HTERT RPE-1 (cell line): ENCODE measurements around the gene IDI2.
"Not testable (repeated sequence)": the region's sequence is repeated elsewhere in the genome, so short reads cannot be mapped to it uniquely, and the experiment has no call there.

Experiments used
- in situ Hi-C: fragments of 300-500 bp; cut with MboI; formaldehyde crosslinking; loops from 4 replicates; pipeline ENCODE4 v1.14.3; 2020; ENCODE audit warnings: low sequenced_read_pairs

IDI2 gene

DNA sequence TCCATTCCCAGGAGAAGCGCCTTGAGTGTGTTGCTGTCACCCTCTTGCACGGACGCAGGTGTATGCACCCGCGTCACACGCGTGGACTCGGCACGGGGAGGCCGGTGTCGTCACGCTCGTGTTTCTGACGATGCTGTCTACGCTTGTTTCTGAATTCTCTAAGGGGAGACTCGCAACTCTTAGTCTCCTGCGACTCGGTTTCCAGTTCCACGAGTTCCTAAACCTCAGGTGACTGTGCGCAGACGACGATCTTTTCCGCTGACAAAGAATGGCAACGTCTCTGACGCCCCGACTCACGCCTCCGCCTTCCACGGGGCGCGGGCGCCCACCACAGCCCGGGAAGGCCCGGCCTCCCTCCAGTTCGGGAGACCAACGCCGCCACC lies 22.7 kb upstream of the IDI2 start:
- in situ Hi-C loops, result no loop called here

DNA sequence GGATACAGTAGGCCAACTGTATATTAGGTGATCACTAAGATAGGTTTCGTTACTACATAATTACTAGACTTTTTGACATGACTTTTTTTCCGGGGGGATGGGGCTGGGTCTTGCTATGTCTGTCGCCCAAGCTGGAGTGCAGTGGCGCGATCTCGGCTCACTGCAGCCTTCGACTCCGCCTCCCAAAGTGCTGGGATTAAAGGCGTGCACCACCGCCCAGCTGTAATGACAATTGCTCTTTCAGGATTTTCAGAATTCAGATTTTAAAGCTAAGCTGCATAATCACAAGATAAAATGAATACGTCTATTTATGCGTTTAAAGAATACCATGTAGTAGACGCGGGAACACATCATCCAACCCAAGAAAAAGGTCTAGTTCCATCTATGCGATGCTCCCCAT lies 22.3 kb upstream of the IDI2 start:
- in situ Hi-C loops, result no loop called here

DNA sequence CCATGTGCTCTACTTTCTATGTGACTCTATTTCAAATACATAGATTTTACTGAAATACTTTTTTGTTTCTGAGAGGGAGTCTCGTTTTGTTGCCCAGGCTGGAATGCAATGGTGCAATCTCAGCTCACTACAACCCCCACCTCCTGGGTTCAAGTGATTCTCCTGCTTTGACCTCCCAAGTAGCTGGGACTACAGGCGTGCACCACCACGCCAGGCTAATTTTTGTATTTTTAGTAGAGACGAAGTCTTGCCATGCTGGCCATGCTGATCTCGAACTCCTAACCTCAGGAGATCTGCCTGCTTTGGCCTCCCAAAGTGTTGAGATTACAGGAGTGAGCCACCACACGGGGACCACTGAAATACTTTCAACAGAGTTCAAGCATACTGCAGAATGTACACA lies 19.8 kb upstream of the IDI2 start:
- in situ Hi-C loops, result no loop called here

DNA sequence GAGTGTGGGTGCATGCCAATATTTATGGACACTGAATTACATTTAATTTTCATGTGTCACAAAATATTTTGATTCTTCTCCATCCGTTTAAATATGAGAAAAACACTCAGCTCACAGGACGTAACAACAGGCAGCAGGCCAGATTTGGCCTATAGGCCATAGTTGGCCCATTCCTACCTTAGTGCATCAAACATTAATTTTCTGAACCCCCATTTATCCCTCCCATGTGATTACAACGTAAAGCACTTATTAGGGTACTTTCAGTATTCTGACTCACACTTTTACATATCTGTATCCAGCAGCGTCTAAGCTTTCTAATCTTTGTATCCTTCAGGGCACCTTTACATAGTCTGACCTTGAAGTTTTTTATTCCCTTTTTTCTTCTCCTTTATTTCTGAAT lies 19.3 kb upstream of the IDI2 start:
- in situ Hi-C loops, result no loop called here

GRCh38 chr10:1044146-1044545 lies 18.5 kb upstream of the IDI2 start:
- in situ Hi-C loops, result no loop called here

DNA sequence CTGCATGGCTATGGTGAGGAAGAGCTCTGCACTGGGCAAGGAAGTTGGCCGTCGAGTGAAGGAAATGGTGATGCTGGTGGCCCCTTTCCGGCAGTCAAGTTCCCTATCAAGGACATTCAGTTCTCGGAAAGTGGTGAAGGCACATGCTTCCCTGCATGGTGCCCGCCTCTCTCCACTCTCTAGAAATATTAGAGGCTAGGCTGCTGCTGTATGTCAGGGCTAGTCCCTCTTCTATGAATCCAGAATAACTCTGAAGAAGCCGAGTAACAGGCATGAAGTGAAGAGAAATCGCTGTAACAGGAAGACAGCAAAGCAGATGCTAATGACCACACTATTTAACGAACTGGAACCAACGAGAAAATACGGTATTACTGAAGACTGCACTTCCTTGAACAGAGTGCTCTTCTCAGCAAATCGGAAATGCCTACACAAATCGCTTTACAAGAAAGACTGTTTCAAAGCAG lies 17.9 kb upstream of the IDI2 start:
- in situ Hi-C loops, result no loop called here

DNA sequence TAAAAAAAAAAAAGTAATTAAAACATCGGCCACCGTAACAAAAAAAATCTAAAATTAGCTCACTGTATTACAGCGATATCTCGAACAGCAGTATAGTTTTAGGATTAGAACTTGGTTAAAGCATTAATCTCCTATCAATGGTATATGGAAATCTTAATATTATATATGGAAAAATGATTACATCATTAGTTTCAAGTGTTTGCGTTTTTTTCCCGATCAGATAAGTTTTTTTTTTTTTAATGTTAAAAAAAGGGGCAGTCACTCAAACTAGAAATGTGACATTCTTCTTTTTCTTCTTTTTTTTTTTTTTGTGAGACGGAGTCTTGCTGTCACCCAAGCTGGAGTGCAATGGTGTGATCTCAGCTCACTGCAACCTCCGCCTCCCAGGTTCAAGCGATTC lies 15.9 kb upstream of the IDI2 start:
- in situ Hi-C loops, result no loop called here

GRCh38 chr10:1040133-1040532 lies 14.5 kb upstream of the IDI2 start:
- in situ Hi-C loops, result no loop called here

- in situ Hi-C loops, result not testable (repeated sequence)
Observed at GRCh38 chr10:1038769-1039168, 13.1 kb upstream of the IDI2 start.

DNA sequence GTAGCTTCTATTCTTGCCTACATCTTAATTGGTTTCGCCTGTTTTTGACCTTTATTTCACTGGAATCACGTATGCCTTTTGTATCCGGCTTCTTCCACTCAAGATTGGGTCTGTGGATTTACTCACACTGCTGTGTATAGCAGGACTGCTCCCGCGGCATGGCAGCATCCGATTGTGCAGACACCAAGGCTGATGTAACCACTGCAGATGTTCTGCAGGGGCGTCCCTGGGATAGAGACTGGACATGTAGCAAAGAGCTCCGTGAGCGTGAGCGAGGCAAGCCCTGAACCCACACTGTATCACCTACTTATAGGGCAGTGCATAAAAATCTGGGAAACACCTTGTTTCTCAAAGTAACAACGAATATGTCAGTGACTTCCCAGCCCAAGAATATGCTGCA lies 11.4 kb upstream of the IDI2 start:
- in situ Hi-C loops, result no loop called here

DNA sequence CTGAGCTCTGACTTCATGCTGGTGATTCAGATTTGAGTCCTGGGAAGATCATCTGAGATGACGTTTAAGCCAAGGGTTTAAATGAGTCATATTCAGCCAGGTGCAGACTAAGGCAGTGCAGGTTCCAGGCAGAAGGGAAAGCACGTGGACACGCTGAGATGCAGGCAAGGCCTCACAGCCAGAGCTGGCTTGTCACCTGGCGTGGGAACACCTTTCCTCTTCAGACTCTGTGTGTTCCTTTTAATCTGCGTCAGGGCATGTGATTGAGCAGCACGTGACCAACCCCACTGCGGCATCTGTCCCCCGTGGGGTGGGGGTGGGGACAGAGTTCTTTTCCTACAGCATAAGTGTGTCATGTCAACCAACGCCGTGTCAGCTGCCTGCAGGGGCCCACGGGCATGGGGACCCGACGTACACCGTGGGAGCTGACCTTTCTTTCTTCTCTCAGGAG lies 10.7 kb upstream of the IDI2 start:
- in situ Hi-C loops, result no loop called here

- in situ Hi-C loops, result no loop called here
Observed at GRCh38 chr10:1035201-1035600, 9.5 kb upstream of the IDI2 start.

DNA sequence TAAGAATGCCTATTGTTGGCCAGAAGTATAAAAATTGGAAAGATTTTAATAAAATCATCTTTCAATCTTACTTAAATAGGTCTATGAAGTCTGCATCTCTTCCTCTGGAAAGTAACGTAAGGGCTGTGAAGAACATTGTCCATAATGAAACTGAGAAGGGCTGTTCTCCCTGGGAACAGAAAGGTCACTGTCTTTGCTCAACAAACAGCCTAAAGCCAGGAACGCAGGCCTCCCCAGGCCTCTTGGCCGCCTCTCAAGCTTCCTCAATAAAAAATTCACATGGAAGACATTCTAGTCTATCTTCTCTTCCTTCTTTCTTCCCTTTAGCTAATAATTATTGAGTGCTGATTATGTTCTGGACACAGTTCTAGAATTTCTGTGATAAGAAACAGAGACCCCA lies 9.1 kb upstream of the IDI2 start:
- in situ Hi-C loops, result no loop called here

DNA sequence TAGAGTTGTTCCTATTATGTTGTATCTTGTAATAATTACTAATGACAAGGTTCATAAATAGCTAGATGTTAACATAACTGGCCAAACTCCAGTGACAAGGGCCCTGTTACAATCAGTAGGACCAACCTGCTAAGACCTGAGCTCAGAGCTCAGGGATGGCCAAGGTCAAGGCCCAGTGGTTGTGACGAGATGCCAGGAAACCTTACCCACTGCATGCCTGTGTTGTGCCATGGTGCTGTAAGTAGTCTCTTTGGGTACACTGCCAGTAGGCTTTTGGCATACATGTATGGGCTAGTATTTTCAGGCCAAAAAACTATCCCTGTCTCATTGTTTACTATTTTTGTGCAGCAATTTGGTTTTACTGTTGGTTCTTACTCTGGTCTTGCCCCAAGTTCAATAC lies 7.9 kb upstream of the IDI2 start:
- in situ Hi-C loops, result no loop called here

DNA sequence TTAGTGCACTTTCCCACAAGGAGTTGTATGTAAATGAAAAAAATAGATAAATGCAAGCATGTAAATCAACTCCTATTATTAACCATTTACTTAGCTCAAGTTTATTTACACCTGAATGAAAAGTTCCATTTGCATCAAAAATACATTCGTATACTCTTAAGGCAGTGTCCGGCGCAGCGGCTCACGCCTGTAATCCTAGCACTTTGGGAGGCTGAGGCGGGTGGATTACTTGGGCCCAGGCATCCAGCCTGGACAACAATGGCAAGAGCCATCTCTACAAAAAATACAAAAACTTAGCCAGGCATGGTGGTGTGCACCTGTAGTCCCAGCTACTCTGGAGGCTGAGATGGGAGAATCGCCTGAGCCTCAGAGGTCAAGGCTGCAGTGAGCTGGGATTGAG lies 4.2 kb upstream of the IDI2 start:
- in situ Hi-C loops, result no loop called here

GRCh38 chr10:1026578-1026977 lies 919 bp upstream of the IDI2 start:
- in situ Hi-C loops, result no loop called here

DNA sequence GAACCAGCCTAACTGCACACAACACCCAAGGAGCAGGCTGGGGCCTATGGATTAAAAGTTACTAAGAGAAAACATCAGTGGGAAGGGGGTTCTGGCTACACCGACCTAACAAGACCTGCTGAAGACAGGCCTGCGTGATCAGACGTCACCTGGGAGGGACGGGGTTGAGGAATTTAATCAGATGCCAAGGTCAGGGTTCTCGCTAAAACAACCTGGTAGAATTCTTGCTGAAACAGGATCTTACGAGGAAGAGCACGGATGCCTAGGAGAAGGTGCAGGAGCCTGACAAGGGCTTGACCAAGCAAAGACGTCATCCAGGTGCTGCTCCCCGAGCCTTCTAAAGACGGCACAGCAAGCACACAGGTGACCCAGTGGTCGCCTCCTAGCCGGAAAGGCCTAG lies 1.6 kb downstream of the IDI2 start:
- in situ Hi-C loops, result no loop called here

DNA sequence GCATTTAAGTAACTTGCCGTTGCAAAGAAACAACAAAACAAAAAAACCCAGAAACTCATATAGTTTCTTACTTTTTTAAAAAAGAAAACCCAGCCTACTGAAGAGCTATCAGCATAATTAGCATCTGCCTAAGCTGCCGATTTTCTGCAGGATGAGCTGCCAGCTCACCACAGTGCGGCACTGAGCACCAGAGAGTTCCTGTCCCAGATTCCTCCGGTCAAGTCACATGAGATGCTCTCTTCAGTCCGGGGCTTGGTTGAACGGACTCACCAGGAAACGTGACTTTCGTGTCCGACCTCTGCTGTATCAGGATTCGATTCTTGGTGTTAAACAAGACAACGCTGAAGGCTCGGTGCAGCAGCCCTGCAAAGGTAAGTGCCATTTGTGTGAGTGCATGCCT lies 3.2 kb downstream of the IDI2 start:
- in situ Hi-C loops, result no loop called here

- in situ Hi-C loops, result no loop called here
Observed at GRCh38 chr10:1020958-1021357, 4.7 kb downstream of the IDI2 start.

DNA sequence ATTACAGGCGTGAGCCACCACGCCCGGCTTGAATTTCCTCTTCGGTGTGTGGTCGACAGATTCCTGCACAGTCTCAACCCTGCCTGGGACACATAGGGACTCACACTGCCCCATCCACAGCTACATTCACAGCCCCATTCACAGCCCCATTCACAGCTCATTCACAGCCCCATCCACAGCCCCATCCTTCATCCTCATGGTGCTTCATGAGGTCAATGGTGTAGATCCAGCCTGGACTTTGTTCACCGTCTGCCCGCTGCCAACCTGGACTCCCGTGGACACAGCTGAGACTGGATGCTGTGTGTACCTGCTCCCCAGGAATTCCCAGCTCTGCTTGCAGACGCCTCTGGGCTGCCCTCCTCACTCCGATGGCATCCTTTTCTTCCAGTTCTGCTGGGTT lies 5.2 kb downstream of the IDI2 start:
- in situ Hi-C loops, result no loop called here

DNA sequence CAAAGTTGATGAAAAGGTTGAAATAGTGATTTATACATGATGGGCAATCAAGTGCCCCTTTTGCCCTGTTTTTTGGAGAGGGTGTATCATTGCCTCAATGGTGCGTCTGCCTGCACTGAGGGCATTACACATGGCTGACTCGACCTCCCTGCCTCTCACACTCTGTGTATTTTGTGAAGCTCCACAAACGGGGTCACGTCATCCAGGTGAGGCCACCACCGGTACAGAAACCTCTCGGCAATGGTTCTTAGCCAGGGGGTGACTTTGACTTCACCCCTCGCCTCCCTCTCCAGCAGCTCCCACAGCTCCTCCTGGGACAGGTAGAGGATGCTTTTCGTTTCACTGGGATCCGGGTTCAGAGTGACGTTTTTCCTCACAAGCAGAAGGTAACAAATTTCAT lies 6.3 kb downstream of the IDI2 start:
- in situ Hi-C loops, result no loop called here

DNA sequence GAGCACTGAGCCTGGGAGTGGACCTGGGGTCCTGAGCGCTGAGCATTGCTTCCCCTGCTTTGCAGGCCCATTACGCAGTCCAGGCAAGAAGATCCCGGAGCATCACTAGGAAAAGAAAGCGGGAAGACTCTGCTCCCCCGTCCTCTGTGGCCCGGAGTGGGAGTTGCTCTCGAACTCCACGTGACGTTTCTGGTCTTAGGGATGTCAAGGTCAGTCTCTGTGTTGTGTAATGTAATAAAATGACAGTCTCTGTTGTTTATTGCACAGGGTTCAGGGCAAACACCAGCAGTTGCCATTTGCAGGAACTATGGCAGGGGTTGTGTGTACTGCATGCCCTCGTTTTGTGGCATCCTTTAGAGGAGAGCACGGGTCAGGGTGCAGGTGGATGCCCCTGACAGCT lies 10.0 kb downstream of the IDI2 start:
- in situ Hi-C loops, result no loop called here

DNA sequence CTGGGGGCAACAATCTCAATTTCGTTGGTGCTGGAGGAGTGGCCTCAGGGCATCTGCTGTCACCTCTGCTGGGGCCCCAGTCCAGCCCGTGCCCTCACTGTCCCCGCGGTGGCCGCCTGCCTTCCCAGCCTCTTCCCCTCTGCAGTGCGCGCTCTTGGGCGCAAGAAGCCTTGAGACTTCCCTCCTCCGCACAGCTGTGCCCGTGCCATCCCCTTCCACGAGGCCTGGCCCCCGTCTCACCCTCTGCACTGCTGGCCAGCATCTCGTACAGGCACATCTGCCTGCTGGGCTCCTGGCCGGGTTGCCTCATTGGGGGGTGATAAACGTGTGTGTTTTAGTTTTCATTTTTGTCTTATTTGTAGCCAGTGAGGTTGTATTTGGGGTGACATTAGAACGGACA lies 14.0 kb downstream of the IDI2 start:
- in situ Hi-C loops, result no loop called here

- in situ Hi-C loops, result no loop called here
Observed at GRCh38 chr10:1010703-1011102, 15.0 kb downstream of the IDI2 start.
